T-helper 17 cell (primary cell): ENCODE measurements around the gene SLFN11. TPM values are rescaled to one million over a fixed set of nuclear protein-coding genes. Genes with fewer than 3 reads are reported as not detected.
A peak's percentile ranks its signal among the peaks of the same experiment; 100 is the strongest.
"Not testable (repeated sequence)": the region's sequence is repeated elsewhere in the genome, so short reads cannot be mapped to it uniquely, and the experiment has no call there.

Source experiments
- ATAC-seq: fragments of 150-1000 bp; cut with Tn5 transposase; 2 replicates; pipeline ENCODE4 v1.10.0; 2021; ENCODE audit warnings: mild to moderate bottlenecking, moderate library complexity
- DNase-seq, 3 donors: peaks; one replicate each; pipeline versions ENCODE4 v3.0.0 to v3.0.0-alpha.2; 2020 to 2021
- H3K9me3 ChIP-seq: one replicate; pipeline ENCODE4 v1.7.0; 2013; ENCODE audit warnings: low read length, mild to moderate bottlenecking; ENCODE audit not compliant: control insufficient read depth, poor library complexity, severe bottlenecking
- H3K27ac Mint-ChIP-seq: one replicate; pipeline ENCODE4 v1.8.0; 2022; ENCODE audit warnings: mild to moderate bottlenecking, moderate library complexity, mixed read lengths
- H3K27me3 Mint-ChIP-seq: one replicate; pipeline ENCODE4 v1.8.0; 2022; ENCODE audit warnings: mixed read lengths
- H3K36me3 Mint-ChIP-seq: one replicate; pipeline ENCODE4 v1.8.0; 2022; ENCODE audit warnings: low read depth, mixed read lengths
- H3K4me1 Mint-ChIP-seq: one replicate; pipeline ENCODE4 v1.8.0; 2022; ENCODE audit warnings: mild to moderate bottlenecking, mixed read lengths
- H3K4me3 Mint-ChIP-seq: one replicate; pipeline ENCODE4 v1.8.0; 2022; ENCODE audit warnings: mild to moderate bottlenecking, moderate library complexity, mixed read lengths
- total RNA-seq, 4 donors: library from RNA in 2 of 4; stranded (reverse) in 2 of 4; gene quantifications; one replicate each; pipeline ENCODE4 v1.2.3 and lab custom pipeline; 2022 to 2026

SLFN11 gene, protein sequence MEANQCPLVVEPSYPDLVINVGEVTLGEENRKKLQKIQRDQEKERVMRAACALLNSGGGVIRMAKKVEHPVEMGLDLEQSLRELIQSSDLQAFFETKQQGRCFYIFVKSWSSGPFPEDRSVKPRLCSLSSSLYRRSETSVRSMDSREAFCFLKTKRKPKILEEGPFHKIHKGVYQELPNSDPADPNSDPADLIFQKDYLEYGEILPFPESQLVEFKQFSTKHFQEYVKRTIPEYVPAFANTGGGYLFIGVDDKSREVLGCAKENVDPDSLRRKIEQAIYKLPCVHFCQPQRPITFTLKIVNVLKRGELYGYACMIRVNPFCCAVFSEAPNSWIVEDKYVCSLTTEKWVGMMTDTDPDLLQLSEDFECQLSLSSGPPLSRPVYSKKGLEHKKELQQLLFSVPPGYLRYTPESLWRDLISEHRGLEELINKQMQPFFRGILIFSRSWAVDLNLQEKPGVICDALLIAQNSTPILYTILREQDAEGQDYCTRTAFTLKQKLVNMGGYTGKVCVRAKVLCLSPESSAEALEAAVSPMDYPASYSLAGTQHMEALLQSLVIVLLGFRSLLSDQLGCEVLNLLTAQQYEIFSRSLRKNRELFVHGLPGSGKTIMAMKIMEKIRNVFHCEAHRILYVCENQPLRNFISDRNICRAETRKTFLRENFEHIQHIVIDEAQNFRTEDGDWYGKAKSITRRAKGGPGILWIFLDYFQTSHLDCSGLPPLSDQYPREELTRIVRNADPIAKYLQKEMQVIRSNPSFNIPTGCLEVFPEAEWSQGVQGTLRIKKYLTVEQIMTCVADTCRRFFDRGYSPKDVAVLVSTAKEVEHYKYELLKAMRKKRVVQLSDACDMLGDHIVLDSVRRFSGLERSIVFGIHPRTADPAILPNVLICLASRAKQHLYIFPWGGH
- total RNA-seq = 10 to 100 TPM; 21.0 to 26.7 TPM
- 85.9 to 134 reads per million in 2 donors for total RNA-seq (lab: John Stamatoyannopoulos, UW)

DNA sequence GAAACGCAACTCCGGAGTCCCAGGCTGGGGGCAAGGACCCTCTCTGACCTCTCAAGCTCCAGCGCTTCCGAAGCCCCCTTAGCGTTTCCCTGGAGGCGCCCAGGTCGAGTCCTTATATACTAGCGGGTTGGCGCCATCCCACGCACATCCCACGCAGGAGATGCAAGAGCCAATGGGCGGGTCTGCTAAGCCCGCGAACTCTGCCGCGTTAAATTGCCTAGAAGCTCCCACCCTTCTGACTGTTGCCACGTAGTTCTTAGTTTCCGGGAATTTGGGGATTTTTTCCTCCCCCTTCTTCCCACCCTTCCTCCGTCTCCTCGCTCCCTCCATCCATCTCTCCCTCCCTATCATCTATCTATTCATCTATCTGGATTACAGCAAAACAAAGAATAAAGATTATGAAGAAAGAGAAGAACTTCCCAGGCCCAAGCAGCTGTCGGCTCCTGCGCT, at the start of gene SLFN11:
TSS of gene SLFN11 (minus strand) at position 88 of the 450 bp plus-strand sequence. CDS start 9,814 bp downstream, outside the sequence.
- H3K4me1 Mint-ChIP-seq = peaks cover 39% of the 10 kb centered on the region
- peaks cover 3% of the 10 kb centered on the region for H3K36me3 Mint-ChIP-seq
- peak; percentile 92 for ATAC-seq
- H3K4me3 Mint-ChIP-seq = peak within 1 kb of the TSS; percentile 97
- DNase-seq = peak; percentile 62 to 83 (median 73)
- no peaks in the 10 kb centered on the region for H3K27me3 Mint-ChIP-seq
- peak within 1 kb of the TSS; percentile 100 for H3K27ac Mint-ChIP-seq
- H3K9me3 ChIP-seq = no peaks in the 10 kb centered on the region

DNA sequence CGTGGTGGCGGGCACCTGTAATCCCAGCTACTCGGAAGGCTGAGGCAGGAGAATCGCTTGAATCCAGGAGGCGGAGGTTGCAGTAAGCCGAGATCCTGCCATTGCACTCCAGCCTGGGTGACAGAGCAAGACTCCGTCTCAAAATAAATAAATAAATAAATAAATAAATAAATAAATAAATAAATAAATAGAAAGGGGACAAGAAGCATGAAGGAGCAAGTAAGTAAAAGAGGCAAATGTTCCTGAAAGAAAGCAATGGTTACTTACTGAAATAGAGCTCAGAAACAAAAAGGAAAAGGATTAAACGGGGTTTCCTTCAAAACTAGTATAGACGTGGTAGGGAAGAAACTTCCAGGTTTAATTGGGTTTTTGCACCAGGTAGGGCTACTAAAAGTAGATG, 47.6 kb upstream of the SLFN11 start:
- H3K4me3 Mint-ChIP-seq, ATAC-seq, DNase-seq, H3K27me3 Mint-ChIP-seq, H3K4me1 Mint-ChIP-seq, H3K27ac Mint-ChIP-seq, H3K9me3 ChIP-seq, H3K36me3 Mint-ChIP-seq: not testable (repeated sequence)

DNA sequence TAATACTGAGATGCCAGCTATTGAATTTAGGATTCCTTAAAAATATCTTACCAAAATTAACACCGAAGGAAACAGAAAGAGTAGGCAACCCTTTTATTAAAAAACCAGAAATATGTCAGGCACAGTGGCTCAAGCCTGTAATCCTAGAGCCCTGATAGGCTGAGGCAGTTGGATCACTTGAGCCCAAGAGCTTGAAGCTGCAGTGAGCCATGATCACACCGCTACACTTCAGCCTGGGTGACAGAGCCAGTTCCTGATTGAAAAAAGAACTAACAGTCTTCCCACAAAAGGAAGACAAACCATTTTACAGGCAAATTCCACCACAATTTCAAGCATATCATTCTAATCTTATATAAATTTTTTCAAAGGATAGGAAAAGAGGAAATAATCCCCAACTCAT, 43.2 kb upstream of the SLFN11 start:
- H3K4me1 Mint-ChIP-seq = peaks cover 2% of the 10 kb centered on the region
- no peak overlapping the region for H3K4me3 Mint-ChIP-seq
- ATAC-seq (no peak), DNase-seq (no peak)
- no peaks in the 10 kb centered on the region for H3K9me3 ChIP-seq
- peaks cover 5% of the 10 kb centered on the region for H3K36me3 Mint-ChIP-seq
- H3K27ac Mint-ChIP-seq = no peak overlapping the region
- no peaks in the 10 kb centered on the region for H3K27me3 Mint-ChIP-seq

DNA sequence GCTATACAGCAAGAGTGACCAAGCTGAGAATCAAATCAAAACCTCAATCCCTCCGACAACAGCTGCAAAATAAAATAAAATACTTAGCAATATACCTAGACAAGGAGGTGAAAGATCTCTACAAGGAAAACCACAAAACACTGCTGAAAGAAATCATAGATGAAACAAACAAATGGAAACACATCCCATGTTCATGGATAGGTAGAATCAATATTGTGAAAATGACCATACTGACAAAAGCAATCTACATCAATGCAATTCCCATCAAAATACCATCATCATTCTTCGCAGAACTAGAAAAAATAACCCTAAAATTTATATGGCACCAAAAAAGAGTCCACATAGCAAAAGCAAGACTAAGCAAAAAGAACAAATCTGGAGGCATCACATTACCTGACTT, 41.3 kb upstream of the SLFN11 start:
- ATAC-seq, H3K4me1 Mint-ChIP-seq, H3K27ac Mint-ChIP-seq, H3K4me3 Mint-ChIP-seq, DNase-seq, H3K27me3 Mint-ChIP-seq, H3K36me3 Mint-ChIP-seq, H3K9me3 ChIP-seq: not testable (repeated sequence)

DNA sequence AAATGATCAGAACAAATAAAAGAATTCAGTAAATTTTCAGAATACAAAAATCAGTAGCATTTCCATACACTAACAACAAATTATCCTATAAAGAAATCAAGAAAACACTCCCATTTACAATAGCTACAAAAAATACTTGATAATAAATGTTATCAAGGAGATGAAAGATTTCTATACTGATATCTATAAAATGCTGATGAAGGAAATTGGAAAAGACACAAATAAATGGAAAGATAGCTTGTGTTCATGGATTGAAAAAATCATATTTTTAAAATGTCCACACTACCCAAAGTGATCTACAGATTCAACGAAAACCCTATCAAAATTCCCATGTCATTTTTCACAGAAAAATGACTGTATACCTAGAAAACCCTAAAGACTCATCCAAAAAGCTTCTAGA, 40.8 kb upstream of the SLFN11 start:
- DNase-seq (no peak), ATAC-seq (no peak)
- peaks cover 2% of the 10 kb centered on the region for H3K4me1 Mint-ChIP-seq
- H3K4me3 Mint-ChIP-seq = no peak overlapping the region
- peaks cover 10% of the 10 kb centered on the region for H3K36me3 Mint-ChIP-seq
- H3K27ac Mint-ChIP-seq = no peak overlapping the region
- H3K9me3 ChIP-seq = no peaks in the 10 kb centered on the region
- H3K27me3 Mint-ChIP-seq = no peaks in the 10 kb centered on the region

DNA sequence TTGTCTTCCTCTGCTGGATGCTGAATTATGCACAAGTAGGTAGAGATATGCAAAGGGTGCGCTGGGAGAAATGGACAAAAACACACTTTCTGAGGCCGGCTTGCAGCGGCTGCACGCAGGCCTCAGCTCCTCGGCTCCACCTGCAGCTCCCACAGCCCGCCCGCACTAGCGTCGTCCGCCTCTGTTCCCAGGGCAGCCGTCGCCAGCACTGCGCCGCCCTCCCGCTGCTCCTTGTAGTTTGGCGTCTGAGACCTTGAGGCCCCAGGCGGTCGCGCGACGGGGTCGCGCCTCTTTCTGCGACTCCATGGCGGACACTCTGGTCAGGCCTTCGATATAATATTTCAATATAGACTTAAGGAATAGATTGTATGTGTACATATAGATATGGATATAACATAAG, 34.1 kb upstream of the SLFN11 start:
- peaks cover 13% of the 10 kb centered on the region for H3K36me3 Mint-ChIP-seq
- no peaks in the 10 kb centered on the region for H3K9me3 ChIP-seq
- DNase-seq (no peak), ATAC-seq (no peak)
- H3K4me3 Mint-ChIP-seq = no peak overlapping the region
- H3K27me3 Mint-ChIP-seq = no peaks in the 10 kb centered on the region
- H3K4me1 Mint-ChIP-seq = peaks cover 3% of the 10 kb centered on the region
- H3K27ac Mint-ChIP-seq = no peak overlapping the region

DNA sequence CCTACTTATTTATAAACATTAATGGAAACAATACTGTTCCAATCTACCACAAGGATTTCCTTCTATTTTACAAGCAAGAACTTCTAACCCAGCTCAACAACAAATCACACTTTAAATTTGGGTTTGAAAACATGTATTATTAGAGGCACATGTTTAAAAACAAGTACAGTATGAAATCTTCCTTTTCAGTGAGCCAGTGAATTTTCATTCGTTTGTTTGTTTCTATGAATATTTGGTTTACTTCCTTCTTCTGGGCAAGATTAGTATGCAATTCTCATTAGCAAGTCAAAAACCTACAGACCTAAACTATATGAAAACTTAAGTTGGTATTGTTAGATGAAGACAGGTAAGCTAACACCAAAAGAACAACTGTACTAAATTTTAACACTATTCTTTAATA, 33.1 kb upstream of the SLFN11 start:
- no peak overlapping the region for H3K4me3 Mint-ChIP-seq
- H3K36me3 Mint-ChIP-seq = peaks cover 11% of the 10 kb centered on the region
- peaks cover 3% of the 10 kb centered on the region for H3K4me1 Mint-ChIP-seq
- ATAC-seq = no peak
- H3K27ac Mint-ChIP-seq = no peak overlapping the region
- H3K9me3 ChIP-seq = no peaks in the 10 kb centered on the region
- no peak for DNase-seq
- H3K27me3 Mint-ChIP-seq = no peaks in the 10 kb centered on the region

DNA sequence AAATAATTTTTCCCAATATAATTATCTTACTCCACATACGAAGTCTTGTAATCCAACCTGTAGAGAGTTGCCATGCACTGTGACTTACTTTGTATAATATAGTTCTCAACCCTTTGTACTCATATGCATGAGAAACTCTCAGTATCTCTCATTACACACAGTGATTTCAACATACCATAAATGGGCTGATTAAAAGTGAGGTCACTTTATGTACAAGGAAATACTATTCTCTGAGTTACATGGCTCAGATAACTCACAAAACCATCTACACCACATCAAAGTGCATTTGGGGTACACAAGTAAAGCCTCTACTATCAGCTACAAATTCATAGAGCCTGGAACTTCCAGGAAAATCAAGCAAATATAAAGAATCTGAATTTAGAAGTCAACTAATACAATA, 30.9 kb upstream of the SLFN11 start:
- DNase-seq = no peak
- ATAC-seq = no peak
- no peak overlapping the region for H3K27ac Mint-ChIP-seq

DNA sequence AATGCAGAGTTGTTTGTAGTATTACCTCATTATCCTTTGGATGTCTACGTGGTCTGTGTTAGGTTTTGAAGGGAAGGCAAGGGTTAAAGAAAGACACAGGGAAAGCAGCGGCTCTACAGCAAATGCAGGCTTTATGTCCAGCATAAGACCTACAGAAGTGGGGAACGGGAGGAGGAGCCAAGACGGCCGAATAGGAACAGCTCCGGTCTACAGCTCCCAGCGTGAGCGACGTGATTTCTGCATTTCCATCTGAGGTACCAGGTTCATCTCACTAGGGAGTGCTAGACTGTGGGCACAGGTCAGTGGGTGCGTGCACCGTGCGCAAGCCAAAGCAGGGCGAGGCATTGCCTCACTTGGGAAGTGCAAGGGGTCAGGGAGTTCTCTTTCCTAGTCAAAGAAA, 20.4 kb upstream of the SLFN11 start:
- H3K4me1 Mint-ChIP-seq, ATAC-seq, H3K27ac Mint-ChIP-seq: not testable (repeated sequence)

More for the DNA sequence above, 30.9 kb upstream of the SLFN11 start:
- no peaks in the 10 kb centered on the region for H3K27me3 Mint-ChIP-seq
- H3K9me3 ChIP-seq = no peaks in the 10 kb centered on the region
- H3K36me3 Mint-ChIP-seq = peaks cover 6% of the 10 kb centered on the region
- H3K4me1 Mint-ChIP-seq = peaks cover 3% of the 10 kb centered on the region
- no peak overlapping the region for H3K4me3 Mint-ChIP-seq

DNA sequence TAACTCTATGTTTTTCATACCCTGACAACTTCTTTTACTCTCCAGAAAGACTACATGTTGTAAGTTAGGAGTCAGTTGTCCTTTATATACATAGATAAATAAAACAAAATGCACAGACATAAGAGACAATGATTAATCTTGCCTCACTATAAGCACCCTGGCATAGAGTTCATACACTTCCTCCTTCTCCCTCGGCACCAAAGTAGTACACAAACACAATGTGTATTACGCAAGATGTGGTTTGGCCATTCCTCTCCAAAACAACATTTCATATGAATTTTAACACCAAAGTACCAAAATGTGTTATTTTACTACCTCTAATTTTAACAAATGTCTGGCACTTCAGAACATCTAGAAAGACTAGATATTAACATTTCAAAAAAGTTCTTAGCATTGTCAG, 17.2 kb upstream of the SLFN11 start:
- peaks cover 5% of the 10 kb centered on the region for H3K4me1 Mint-ChIP-seq
- ATAC-seq (no peak), DNase-seq (no peak)
- H3K9me3 ChIP-seq = no peaks in the 10 kb centered on the region
- no peak overlapping the region for H3K27ac Mint-ChIP-seq
- H3K4me3 Mint-ChIP-seq = no peak overlapping the region
- H3K36me3 Mint-ChIP-seq = peaks cover 2% of the 10 kb centered on the region
- H3K27me3 Mint-ChIP-seq = no peaks in the 10 kb centered on the region

More for the DNA sequence above, 20.4 kb upstream of the SLFN11 start:
- H3K9me3 ChIP-seq, H3K4me3 Mint-ChIP-seq, H3K36me3 Mint-ChIP-seq, DNase-seq, H3K27me3 Mint-ChIP-seq: not testable (repeated sequence)

DNA sequence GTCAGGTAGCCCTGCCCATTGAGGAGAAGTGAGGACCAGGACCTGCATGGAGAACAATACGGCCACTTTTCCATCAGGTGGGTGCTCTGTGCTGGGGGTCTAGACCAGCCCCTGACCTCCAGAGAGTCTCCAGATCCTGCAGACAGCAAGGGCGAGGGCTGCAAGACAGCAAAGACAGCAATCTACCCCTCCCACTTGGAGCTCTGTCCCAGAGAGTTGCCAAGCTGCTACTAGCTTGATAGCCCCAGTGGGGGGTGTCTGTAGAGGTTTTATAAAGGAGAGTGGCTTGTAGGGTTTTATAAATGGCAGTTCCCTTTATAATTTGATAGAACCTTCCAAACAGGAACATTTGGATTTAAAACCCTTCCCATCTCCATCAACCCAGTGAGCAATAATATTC, 16.7 kb upstream of the SLFN11 start:
- Mint-ChIP-seq H3K27me3 (no peaks in the 10 kb centered on the region), H3K4me3 (no peak overlapping the region)
- ATAC-seq = no peak

DNA sequence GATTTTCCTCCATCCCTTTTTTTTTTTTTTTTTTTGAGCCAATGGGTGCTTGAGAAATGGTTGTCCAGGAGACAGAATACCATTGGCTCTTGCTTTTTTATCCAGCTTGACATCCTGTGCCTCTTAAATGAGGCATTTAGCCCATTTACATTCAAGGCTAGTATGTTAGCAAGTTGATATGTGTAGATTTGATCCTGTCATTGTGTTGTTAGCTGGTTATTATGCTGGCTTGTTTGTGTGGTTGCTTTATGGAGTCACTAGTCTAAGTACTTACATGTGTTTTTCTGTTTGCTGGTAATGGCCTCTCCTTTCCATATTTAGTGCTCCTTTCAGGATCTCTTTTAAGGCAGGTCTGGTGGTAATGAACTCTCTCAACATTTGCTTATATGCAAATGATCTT, 14.1 kb upstream of the SLFN11 start:
- Mint-ChIP-seq H3K36me3 (no peaks in the 10 kb centered on the region), H3K4me1 (peaks cover 3% of the 10 kb centered on the region), H3K4me3 (no peak overlapping the region), H3K27ac (no peak overlapping the region), H3K27me3 (no peaks in the 10 kb centered on the region)
- DNase-seq = no peak
- no peak for ATAC-seq
- H3K9me3 ChIP-seq = no peaks in the 10 kb centered on the region

More for the DNA sequence above, 16.7 kb upstream of the SLFN11 start:
- H3K4me1 Mint-ChIP-seq = peaks cover 5% of the 10 kb centered on the region
- H3K9me3 ChIP-seq = no peaks in the 10 kb centered on the region
- DNase-seq = no peak
- no peak overlapping the region for H3K27ac Mint-ChIP-seq
- peaks cover under 1% of the 10 kb centered on the region for H3K36me3 Mint-ChIP-seq

DNA sequence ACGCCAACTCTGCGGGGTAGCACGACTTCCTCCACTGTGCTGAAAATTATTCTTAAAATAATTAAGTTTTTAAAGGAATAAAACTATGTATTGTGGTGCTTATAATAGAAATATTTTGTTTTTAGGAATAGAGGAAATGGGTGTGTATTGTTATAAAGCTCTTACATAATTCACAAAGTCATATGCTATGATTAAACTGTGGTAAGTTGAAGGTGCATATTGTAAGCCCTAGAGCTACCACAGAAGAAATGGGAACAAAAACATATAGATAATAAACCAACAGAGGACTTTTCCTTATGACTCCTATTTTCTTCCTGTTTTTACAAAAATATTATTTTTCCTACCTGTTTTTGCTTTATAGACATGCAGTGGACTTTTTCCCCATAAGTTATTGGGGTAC, 4.3 kb upstream of the SLFN11 start:
- ATAC-seq (no peak), DNase-seq (no peak)
- Mint-ChIP-seq H3K27ac (no peak overlapping the region), H3K4me1 (peaks cover 28% of the 10 kb centered on the region), H3K27me3 (no peaks in the 10 kb centered on the region), H3K36me3 (peaks cover 3% of the 10 kb centered on the region), H3K4me3 (no peak overlapping the region)
- no peaks in the 10 kb centered on the region for H3K9me3 ChIP-seq
